A204.1 (cell line): ENCODE measurements around the gene GLCCI1.

ENCODE experiments used
- FAIRE-seq: peaks from 2 replicates; lab custom pipeline; 2012; peaks lifted over from hg19 to GRCh38; lab: Jason Lieb, UNC

Gene GLCCI1

GRCh38 chr7:7968544-7969305 lies at the start of gene GLCCI1:
TSS of gene GLCCI1 (plus strand) at chr7:7968796. CDS start at chr7:7969351, 555 bp downstream.
- peak; percentile 94 for FAIRE-seq

DNA sequence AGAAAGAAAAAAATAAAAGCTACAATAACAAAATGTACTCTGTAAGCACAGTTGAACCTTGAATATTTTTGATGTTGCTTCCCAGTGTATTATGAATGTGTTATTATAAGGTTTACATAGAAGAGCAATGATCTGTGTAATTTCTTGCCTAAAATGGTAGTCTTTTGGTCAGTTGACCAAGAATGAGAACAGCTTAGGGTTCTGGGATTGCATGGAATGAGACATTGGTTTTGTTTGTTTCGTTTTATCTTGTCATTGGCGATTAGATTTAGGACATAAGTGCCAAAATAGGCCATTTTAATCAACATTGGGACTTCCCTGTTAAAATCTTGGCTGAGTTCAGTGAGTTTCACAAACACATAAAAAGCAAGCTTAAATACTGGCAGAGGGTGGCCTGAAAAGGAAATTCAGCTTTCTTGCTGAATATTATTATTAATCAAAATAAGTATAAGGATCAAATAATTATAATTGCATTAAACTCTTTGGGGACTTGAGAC lies 49.1 kb upstream of the GLCCI1 start:
- FAIRE-seq: no peak

DNA sequence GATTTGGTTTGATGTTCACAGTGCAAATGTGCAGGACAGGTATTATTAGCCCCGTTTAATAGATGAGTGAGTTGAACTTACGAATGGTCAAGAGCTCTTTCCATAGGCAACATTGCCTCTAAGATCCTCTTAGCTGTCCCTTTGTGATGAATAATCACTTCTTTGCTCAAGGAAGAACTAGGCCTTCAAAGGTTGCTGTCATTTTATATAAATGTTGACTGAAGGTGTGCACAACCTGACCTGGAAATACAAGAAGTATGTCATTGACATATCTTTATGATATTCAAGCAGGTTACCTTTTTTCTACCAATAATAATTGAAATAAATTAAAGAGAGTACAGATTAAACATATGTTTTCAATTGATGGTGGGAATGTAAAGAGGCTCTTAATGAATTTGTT lies 48.5 kb upstream of the GLCCI1 start:
- no peak for FAIRE-seq

GRCh38 chr7:7920481-7920880 lies 48.1 kb upstream of the GLCCI1 start:
- FAIRE-seq: no peak

DNA sequence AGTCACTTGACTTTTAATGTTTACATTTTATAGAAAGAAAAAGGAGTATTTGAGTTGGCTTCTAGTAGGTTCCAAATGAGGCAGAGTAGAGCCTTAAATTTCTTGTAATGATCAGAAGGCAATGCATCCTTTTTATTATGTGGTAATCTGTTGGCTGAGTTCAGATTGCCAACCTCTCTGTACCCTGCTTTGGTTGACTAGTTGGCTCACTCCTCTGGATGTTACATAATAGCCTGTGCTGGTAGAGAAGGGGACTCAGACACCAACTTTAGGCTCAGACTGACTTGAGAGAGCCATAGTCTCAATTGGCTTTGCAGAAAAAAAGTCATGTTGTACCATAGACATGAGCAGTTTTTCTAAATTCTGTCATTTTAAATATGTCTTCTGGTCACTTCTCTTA lies 46.8 kb upstream of the GLCCI1 start:
- no peak for FAIRE-seq

DNA sequence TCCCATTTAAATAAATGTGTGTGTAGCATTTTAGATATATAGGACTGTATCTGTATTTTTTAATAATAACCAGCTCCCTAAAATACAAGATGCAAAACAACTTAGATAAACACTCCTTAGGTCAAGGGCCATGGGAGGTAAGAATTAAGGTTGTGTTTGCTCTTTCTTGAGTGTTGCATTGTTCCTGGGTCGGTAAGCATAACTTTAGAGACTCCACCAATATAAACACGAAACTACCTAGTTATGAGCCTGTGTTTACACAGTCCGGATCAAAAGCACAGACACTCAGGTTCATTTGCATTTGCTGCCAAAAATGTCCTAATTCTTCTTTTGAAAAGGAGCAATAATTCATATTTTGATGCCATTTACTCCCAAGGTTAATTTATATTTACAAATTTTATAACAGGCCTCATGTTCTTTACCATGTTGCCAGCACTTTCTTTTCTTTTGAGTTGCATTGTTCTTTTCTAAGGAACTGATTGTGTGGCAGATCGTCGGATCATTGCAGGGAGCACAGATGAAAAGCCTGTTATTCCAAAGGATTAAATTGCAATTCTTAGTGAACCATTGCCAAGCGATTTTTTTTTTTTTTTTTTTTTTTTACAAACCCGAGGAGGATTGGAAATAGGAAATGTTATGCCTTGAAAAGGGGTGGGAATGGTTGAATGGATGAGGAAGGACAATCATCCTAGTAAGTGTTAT lies 45.8 kb upstream of the GLCCI1 start:
- no peak for FAIRE-seq

DNA sequence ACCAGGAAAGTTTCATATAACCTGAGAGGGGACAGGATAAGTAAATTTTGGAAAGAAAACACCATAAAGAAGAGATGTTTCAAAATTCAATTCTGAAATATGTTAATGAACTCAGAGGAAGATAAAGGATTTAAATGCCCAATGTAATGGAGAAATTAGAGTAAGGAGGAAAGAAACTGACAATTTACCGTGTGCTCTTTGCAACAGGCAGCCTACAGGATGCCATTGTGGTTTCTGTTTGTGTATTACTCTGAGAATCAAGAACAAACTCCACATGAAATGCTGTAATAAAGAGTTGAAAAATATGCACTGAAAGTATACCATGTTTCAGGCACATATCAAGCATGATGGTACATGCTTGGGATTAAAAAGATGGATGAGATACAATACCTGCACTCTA lies 44.8 kb upstream of the GLCCI1 start:
- FAIRE-seq: no peak

- no peak for FAIRE-seq
These were observed 44.3 kb upstream of the GLCCI1 start for GRCh38 chr7:7924303-7924702.

GRCh38 chr7:7931626-7932025 lies 37.0 kb upstream of the GLCCI1 start:
- FAIRE-seq: no peak

- no peak for FAIRE-seq
These were observed 36.0 kb upstream of the GLCCI1 start for GRCh38 chr7:7932553-7932952.

DNA sequence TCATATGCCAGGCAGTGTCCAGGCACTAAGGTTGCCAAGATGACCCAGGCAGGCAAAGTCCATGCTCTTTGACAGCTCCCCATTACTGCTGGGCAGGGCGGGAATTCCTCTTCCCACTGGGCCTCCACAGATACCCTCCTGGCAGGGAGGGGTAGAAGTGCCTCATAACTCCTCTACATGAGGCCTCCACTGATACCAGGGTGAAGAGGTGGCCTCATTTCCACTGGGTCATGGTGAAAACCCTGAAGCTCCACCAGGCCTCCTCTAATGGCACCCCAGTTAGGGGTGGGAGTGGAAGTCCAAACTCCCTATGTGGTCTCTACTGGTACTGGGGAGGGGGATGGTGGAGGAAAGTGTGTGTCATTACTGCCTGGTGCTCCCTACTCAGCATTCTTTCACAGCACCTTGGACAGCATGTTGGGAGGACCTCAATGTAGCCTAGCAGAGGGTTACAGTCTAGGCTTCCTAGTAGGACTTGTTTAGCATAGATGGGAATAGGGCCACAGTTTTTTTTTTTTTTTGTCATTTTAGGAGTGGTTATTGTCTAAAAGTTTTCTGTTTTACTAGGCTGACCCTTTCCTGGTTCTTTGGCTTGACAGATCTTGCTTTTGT lies 34.6 kb upstream of the GLCCI1 start:
- no peak for FAIRE-seq

DNA sequence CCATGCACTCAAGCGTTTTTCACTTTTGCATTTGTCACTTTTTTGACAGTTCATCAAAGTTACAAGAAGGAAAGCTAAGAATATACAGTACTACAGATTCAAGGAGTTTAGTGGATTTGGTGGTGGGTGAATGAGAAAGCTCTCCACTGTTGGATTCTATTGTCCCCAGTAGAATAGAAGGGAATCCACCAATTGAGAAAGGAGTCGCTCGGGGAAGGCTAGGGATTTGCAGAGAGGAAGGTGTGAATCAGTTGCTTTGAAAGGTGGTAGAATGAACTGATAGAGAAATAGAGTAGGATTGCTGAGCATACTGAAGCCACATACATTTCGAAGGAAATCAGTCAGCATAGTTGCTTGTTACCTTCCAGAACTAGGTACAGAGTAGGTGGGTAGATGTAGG lies 33.7 kb upstream of the GLCCI1 start:
- FAIRE-seq: no peak

GRCh38 chr7:7938471-7938870 lies 30.1 kb upstream of the GLCCI1 start:
- no peak for FAIRE-seq

- no peak for FAIRE-seq
These were observed 24.6 kb upstream of the GLCCI1 start for GRCh38 chr7:7943951-7944350.

DNA sequence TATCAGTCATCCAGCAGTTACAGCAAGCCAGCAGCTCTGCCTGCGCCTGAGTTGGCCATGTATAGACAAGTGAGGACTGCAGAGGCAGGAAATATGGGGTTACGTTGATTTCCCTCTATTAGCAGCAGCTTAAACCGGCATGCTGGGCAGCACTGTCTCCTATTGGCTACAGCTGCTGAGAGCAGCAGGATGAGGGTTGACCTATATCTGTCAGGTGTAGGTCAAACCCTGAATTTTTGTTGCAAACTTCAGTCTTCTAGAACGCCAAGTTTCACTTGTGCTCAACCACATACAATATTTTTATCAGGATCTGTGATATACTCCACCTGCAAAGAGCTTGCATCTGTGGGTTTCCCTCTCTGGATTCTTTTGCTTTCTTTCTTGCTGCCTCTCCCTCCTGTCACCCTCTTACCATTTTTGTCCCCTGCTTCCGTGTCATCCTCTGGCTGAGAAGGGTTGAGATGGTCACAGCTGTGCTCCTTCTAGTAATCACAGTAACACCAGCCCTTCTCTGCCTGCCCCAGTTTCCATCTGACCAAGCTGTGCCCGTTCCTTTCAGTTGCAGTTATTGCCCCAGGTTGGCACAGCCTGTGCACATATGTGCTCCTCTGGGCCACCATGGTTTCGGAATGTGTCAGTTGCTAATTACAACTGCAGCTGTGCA lies 23.8 kb upstream of the GLCCI1 start:
- no peak for FAIRE-seq

GRCh38 chr7:7946486-7946885 lies 22.1 kb upstream of the GLCCI1 start:
- no peak for FAIRE-seq

- FAIRE-seq: no peak
These were observed 20.4 kb upstream of the GLCCI1 start for GRCh38 chr7:7948232-7948631.

- peak; percentile 27 for FAIRE-seq
These were observed 14.8 kb upstream of the GLCCI1 start for GRCh38 chr7:7953806-7954205.

GRCh38 chr7:7956531-7957128 lies 12.0 kb upstream of the GLCCI1 start:
- no peak for FAIRE-seq

DNA sequence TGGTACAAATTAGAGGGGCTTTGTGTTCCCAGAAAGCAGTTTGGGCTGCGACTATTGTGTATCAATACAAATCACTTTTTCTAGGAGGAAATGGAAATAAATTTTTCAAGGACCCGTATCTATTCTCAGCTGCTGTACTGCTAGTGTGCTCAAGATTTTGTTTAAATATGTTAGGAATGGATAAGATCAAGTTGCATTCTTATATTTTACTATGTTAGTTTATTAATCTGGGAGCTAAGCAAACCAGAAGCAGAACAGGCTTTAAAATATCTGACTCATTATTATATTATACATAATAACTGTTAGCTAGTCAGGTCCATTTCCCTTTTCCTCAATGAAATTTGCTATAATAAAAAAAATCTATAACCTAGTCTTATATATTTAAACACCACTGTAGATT lies 11.1 kb upstream of the GLCCI1 start:
- FAIRE-seq: no peak

GRCh38 chr7:7959979-7960670 lies 8.5 kb upstream of the GLCCI1 start:
- no peak for FAIRE-seq

DNA sequence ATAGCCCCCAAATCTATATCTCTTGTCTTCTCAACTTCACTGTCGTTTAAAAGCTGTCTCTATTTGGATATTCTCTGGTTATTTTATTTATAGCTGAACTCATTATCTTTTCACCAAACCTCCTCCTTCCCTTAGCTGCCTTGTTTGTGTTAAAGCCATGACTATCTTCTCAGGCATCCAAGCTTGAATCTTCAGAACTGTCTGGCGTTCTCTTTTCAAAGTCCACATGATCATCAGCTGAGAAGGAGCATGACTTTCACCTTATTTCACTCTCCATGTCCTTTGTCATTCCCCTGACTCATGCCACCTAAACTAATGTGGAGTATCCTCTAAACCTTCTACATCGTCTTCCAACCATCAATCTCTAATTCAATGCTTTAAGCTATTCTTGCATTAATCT lies 5.7 kb upstream of the GLCCI1 start:
- no peak for FAIRE-seq
